ENCODE data around the gene P2RX6. TPM values are rescaled to one million over a fixed set of nuclear protein-coding genes. Genes with fewer than 3 reads are reported as not detected.

The P2RX6 gene
- total RNA-seq, 1 experiment from 2014 or later, result 0.46 TPM

GRCh38 chr22:21033895-21034294 is 18.9 kb downstream of the P2RX6 start:
- CTCF ChIA-PET, result no interaction called here
- ATAC-seq, result no peak
- no peaks in the 10 kb centered on the region for H3K9me3 ChIP-seq (ENCODE audit: control insufficient read depth, insufficient read depth, low read depth, low read length)
- H3K4me1 ChIP-seq (ENCODE audit: control insufficient read depth, insufficient read depth, low read length), result no peaks in the 10 kb centered on the region
- H3K36me3 ChIP-seq (ENCODE audit: control insufficient read depth, insufficient read depth, low read length), result no peaks in the 10 kb centered on the region
- H3K4me3 ChIP-seq (ENCODE audit: low read depth in 2 of 2, low read length in 2 of 2), result no peak overlapping the region
- no peak overlapping the region for H3K27ac ChIP-seq (ENCODE audit: low read length)
- intact Hi-C loops (cut with micrococcal nuclease; ENCODE audit: unreplicated experiment) (no loop called here), in situ Hi-C loops (cut with HindIII; ENCODE audit: low pct_unique_long_range_greater_than_20kb, low sequenced_read_pairs) (no loop called here)
- BruUV-seq (replicated peaks), result no TSS peak
- H3K27me3 ChIP-seq (ENCODE audit: control insufficient read depth, insufficient read depth, low read length), result no peaks in the 10 kb centered on the region
- no peak for DNase-seq (ENCODE audit: low read depth, low spot score)
- POLR2A ChIA-PET, result no interaction called here
- TF ChIP-seq TCF7L2 (IDR thresholded peaks at IDR 0.05; ENCODE audit: low read depth, low read length), result no peak
- TF ChIP-seq, protein P1, sequence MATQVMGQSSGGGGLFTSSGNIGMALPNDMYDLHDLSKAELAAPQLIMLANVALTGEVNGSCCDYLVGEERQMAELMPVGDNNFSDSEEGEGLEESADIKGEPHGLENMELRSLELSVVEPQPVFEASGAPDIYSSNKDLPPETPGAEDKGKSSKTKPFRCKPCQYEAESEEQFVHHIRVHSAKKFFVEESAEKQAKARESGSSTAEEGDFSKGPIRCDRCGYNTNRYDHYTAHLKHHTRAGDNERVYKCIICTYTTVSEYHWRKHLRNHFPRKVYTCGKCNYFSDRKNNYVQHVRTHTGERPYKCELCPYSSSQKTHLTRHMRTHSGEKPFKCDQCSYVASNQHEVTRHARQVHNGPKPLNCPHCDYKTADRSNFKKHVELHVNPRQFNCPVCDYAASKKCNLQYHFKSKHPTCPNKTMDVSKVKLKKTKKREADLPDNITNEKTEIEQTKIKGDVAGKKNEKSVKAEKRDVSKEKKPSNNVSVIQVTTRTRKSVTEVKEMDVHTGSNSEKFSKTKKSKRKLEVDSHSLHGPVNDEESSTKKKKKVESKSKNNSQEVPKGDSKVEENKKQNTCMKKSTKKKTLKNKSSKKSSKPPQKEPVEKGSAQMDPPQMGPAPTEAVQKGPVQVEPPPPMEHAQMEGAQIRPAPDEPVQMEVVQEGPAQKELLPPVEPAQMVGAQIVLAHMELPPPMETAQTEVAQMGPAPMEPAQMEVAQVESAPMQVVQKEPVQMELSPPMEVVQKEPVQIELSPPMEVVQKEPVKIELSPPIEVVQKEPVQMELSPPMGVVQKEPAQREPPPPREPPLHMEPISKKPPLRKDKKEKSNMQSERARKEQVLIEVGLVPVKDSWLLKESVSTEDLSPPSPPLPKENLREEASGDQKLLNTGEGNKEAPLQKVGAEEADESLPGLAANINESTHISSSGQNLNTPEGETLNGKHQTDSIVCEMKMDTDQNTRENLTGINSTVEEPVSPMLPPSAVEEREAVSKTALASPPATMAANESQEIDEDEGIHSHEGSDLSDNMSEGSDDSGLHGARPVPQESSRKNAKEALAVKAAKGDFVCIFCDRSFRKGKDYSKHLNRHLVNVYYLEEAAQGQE (IDR thresholded peaks at IDR 0.05; ENCODE audit: insufficient read depth in 1 of 2, low read depth in 2 of 2, low read length in 1 of 2), result no peak
- no peak for TF ChIP-seq CTCF (IDR thresholded peaks at IDR 0.05)
- no peak for TF ChIP-seq SIN3A (IDR thresholded peaks at IDR 0.05; ENCODE audit: borderline replicate concordance, insufficient read depth, low read depth, low read length)
- TF ChIP-seq POLR2AphosphoS5 (IDR thresholded peaks at IDR 0.05; ENCODE audit: low read depth, low read length), result no peak

DNA sequence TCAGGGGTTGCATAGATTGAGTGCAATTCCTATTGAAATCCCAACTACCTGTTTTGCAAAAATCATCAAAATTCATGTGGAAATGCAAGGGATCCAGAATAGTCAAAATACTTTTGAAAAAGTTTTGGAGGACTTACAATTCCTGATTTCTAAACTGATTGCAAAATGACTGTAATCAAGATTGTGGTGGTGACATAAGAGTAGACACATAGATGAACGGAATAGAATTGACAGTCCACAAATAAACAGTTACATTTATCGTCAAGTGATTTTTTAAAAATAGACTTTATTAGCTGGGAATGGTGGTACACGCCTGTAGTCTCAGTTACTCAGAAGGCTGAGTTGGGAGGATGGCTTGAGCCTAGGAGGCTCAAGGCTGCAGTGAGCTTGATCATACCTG is 20.0 kb downstream of the P2RX6 start:
- no peak overlapping the region for H3K27ac ChIP-seq (ENCODE audit: low read length)
- no peaks in the 10 kb centered on the region for H3K27me3 ChIP-seq (ENCODE audit: control insufficient read depth, insufficient read depth, low read length)
- no peaks in the 10 kb centered on the region for H3K4me1 ChIP-seq (ENCODE audit: control insufficient read depth, insufficient read depth, low read length)
- ATAC-seq, result no peak
- intact Hi-C loops (cut with micrococcal nuclease; ENCODE audit: unreplicated experiment), result no loop called here
- no peaks in the 10 kb centered on the region for H3K9me3 ChIP-seq (ENCODE audit: control insufficient read depth, insufficient read depth, low read depth, low read length)
- in situ Hi-C loops (cut with HindIII; ENCODE audit: low pct_unique_long_range_greater_than_20kb, low sequenced_read_pairs), result no loop called here
- DNase-seq (ENCODE audit: low read depth, low spot score), result no peak
- H3K36me3 ChIP-seq (ENCODE audit: control insufficient read depth, insufficient read depth, low read length), result no peaks in the 10 kb centered on the region
- TF ChIP-seq TCF7L2 (IDR thresholded peaks at IDR 0.05; ENCODE audit: low read depth, low read length) (no peak), POLR2AphosphoS5 (IDR thresholded peaks at IDR 0.05; ENCODE audit: low read depth, low read length) (no peak), CTCF (IDR thresholded peaks at IDR 0.05) (no peak), SIN3A (IDR thresholded peaks at IDR 0.05; ENCODE audit: borderline replicate concordance, insufficient read depth, low read depth, low read length) (no peak)
- TF ChIP-seq, protein P1 (IDR thresholded peaks at IDR 0.05; ENCODE audit: insufficient read depth in 1 of 2, low read depth in 2 of 2, low read length in 1 of 2), result no peak
- POLR2A ChIA-PET, result no interaction called here
- H3K4me3 ChIP-seq (ENCODE audit: low read depth in 2 of 2, low read length in 2 of 2), result no peak overlapping the region
- CTCF ChIA-PET, result no interaction called here
- BruUV-seq (replicated peaks), result no TSS peak

Data from Panc1 (cell line).